GM23338 (cell line): ENCODE data around the gene TEX14. TPM values are rescaled to one million over a fixed set of nuclear protein-coding genes. Genes with fewer than 3 reads are reported as not detected.

Source experiments
- ATAC-seq: fragments of 200-7000 bp; cut with Tn5 transposase; 3 replicates; pipeline ENCODE4 v1.9.1; 2020
- DNase-seq: peaks from one replicate; pipeline ENCODE4 v3.0.0-alpha.2; 2015; ENCODE audit warnings: low spot score
- H2AFZ ChIP-seq: fragments of 200-600 bp; sonication (generic); 2 replicates; pipeline ENCODE4 v1.8.0; 2016; ENCODE audit warnings: antibody characterized with exemption, mild to moderate bottlenecking, moderate library complexity
- H3F3A ChIP-seq: fragments of 200-600 bp; sonication (generic); replicated peaks from 2 replicates; pipeline ENCODE4 v1.8.0; 2017; ENCODE audit warnings: antibody characterized with exemption, mixed run types, low read depth
- H3K27ac ChIP-seq: fragments of 200-600 bp; sonication (generic); 2 replicates; pipeline ENCODE4 v1.6.1; 2016; ENCODE audit warnings: low read depth
- H3K27me3 ChIP-seq: fragments of 200-600 bp; sonication (generic); 2 replicates; pipeline ENCODE4 v1.8.0; 2016; ENCODE audit warnings: mild to moderate bottlenecking, mixed run types, moderate library complexity; ENCODE audit not compliant: insufficient read depth
- H3K36me3 ChIP-seq: fragments of 200-600 bp; sonication (generic); 2 replicates; pipeline ENCODE4 v1.8.0; 2016; ENCODE audit warnings: mild to moderate bottlenecking; ENCODE audit not compliant: insufficient read depth
- H3K4me1 ChIP-seq: fragments of 200-600 bp; sonication (generic); 2 replicates; pipeline ENCODE4 v1.8.0; 2016; ENCODE audit warnings: mild to moderate bottlenecking, moderate library complexity; ENCODE audit not compliant: insufficient read depth
- H3K4me2 ChIP-seq: fragments of 200-600 bp; sonication (generic); 2 replicates; pipeline ENCODE4 v1.7.1; 2017; ENCODE audit warnings: mixed run types
- H3K4me3 ChIP-seq: fragments of 200-600 bp; sonication (generic); 2 replicates; pipeline ENCODE4 v1.6.1; 2016; ENCODE audit warnings: mixed run types
- H3K79me2 ChIP-seq: fragments of 200-600 bp; sonication (generic); replicated peaks from 2 replicates; pipeline ENCODE4 v1.8.0; 2017; ENCODE audit warnings: mild to moderate bottlenecking; ENCODE audit not compliant: insufficient read depth
- H3K9me2 ChIP-seq: fragments of 200-600 bp; sonication (generic); 2 replicates; pipeline ENCODE4 v1.8.0; 2017; ENCODE audit not compliant: insufficient read depth
- H4K20me1 ChIP-seq: fragments of 200-600 bp; sonication (generic); replicated peaks from 2 replicates; pipeline ENCODE4 v1.8.0; 2017; ENCODE audit warnings: mild to moderate bottlenecking; ENCODE audit not compliant: insufficient read depth
- H3K27ac Mint-ChIP-seq: 2 replicates; pipeline ENCODE4 v1.8.0; 2020; ENCODE audit warnings: inconsistent platforms, mild to moderate bottlenecking, moderate library complexity, mixed read lengths
- H3K27me3 Mint-ChIP-seq: 3 replicates; pipeline ENCODE4 v1.8.0; 2022; ENCODE audit warnings: low read depth, mild to moderate bottlenecking, moderate library complexity, mixed read lengths, inconsistent platforms; ENCODE audit not compliant: insufficient read depth, poor library complexity
- H3K36me3 Mint-ChIP-seq: 3 replicates; pipeline ENCODE4 v1.8.0; 2021; ENCODE audit warnings: low read depth, mild to moderate bottlenecking, inconsistent platforms, moderate library complexity, mixed read lengths
- H3K4me1 Mint-ChIP-seq: 3 replicates; pipeline ENCODE4 v1.8.0; 2020; ENCODE audit warnings: mild to moderate bottlenecking, inconsistent platforms, mixed read lengths
- H3K4me3 Mint-ChIP-seq: 3 replicates; pipeline ENCODE4 v1.8.0; 2021; ENCODE audit warnings: moderate library complexity, mild to moderate bottlenecking, inconsistent platforms, mixed read lengths
- H3K9me3 Mint-ChIP-seq: 3 replicates; pipeline ENCODE4 v1.8.0; 2020; ENCODE audit warnings: moderate library complexity, mild to moderate bottlenecking, inconsistent platforms, mixed read lengths
- CREB1 ChIP-seq: fragments of 250-450 bp; sonication (Bioruptor Pico); IDR thresholded peaks from 2 replicates; pipeline ENCODE4 v1.5.0; 2020; ENCODE audit warnings: low read depth, mild to moderate bottlenecking, moderate library complexity
- CTCF ChIP-seq, 2 experiments: fragments of 200-600 bp in 1 of 2; sonication (generic) in 1 of 2; conservative IDR thresholded peaks; 2 replicates each; pipeline versions ENCODE4 v1.5.1 to v1.6.1; 2016 to 2017; ENCODE audit warnings: antibody characterized with exemption in 2 of 2, low read depth in 2 of 2, mild to moderate bottlenecking in 2 of 2, moderate library complexity in 1 of 2
- ETS1 ChIP-seq: IDR thresholded peaks from 2 replicates; pipeline ENCODE4 v1.6.1; 2016; ENCODE audit warnings: antibody characterized with exemption
- EZH2 ChIP-seq: fragments of 200-600 bp; sonication (generic); IDR thresholded peaks from one replicate; pipeline ENCODE4 v1.8.0; 2017; ENCODE audit warnings: antibody characterized with exemption, mild to moderate bottlenecking, low read depth; ENCODE audit not compliant: unreplicated experiment
- EZH2phosphoT487 ChIP-seq: fragments of 200-600 bp; sonication (generic); IDR thresholded peaks from one replicate; pipeline ENCODE4 v1.8.1; 2018; ENCODE audit warnings: antibody characterized with exemption; ENCODE audit not compliant: unreplicated experiment
- JUNB ChIP-seq: IDR thresholded peaks from one replicate; pipeline ENCODE4 v1.6.1; 2016; ENCODE audit warnings: antibody characterized with exemption; ENCODE audit not compliant: unreplicated experiment
- NANOG ChIP-seq: IDR thresholded peaks from 2 replicates; pipeline ENCODE4 v1.6.1; 2016; ENCODE audit warnings: antibody characterized with exemption, borderline replicate concordance
- POLR2AphosphoS5 ChIP-seq: IDR thresholded peaks from 2 replicates; pipeline ENCODE4 v1.6.1; 2016; ENCODE audit warnings: antibody characterized with exemption, low read depth
- REST ChIP-seq: IDR thresholded peaks from one replicate; pipeline ENCODE4 v1.6.1; 2018; ENCODE audit warnings: antibody characterized with exemption; ENCODE audit not compliant: unreplicated experiment
- STAT1 ChIP-seq: IDR thresholded peaks from one replicate; pipeline ENCODE4 v1.6.1; 2016; ENCODE audit warnings: antibody characterized with exemption; ENCODE audit not compliant: unreplicated experiment
- ZNF114 ChIP-seq: fragments of 250-450 bp; sonication (Bioruptor Pico); IDR thresholded peaks from 2 replicates; pipeline ENCODE4 v1.5.0; 2020; ENCODE audit warnings: mild to moderate bottlenecking, moderate library complexity
- ZNF331 ChIP-seq: fragments of 250-450 bp; sonication (Bioruptor Pico); IDR thresholded peaks from 2 replicates; pipeline ENCODE4 v1.5.0; 2020; ENCODE audit warnings: low read depth, mild to moderate bottlenecking, moderate library complexity
- ZNF462 ChIP-seq: fragments of 250-450 bp; sonication (Bioruptor Pico); IDR thresholded peaks from 2 replicates; pipeline ENCODE4 v1.5.0; 2020; ENCODE audit warnings: mild to moderate bottlenecking, moderate library complexity
- polyA plus RNA-seq: library from polyadenylated mRNA; unstranded; fragments of >200 nt; fragmentation: Nextera tagmentation; extraction: Ambion mirVana; gene quantifications from 2 replicates; pipeline ENCODE4 v1.2.1, GENCODE V29; 2016
- total RNA-seq: library from RNA; depleted of rRNA; stranded (reverse); fragments of >200 nt; shearing (Covaris generic); gene quantifications from 2 replicates; pipeline ENCODE4 v1.2.3, GENCODE V29; 2014

Gene TEX14
- total and polyA plus RNA-seq, 2 experiments from 2014 or later, result 0.80 to 2.6 TPM

GRCh38 chr17:58639681-58640080 lies 52.2 kb downstream of the TEX14 start:
- no peaks in the 10 kb centered on the region for H4K20me1 ChIP-seq
- H3K4me3 ChIP-seq, result no peak overlapping the region
- Mint-ChIP-seq H3K4me1 (0 out of 3 replicates have a peak, but pooled peaks cover 3% of the 10 kb centered on the region), H3K27ac (no peak overlapping the region), H3K36me3 (no peaks in the 10 kb centered on the region), H3K27me3 (peaks cover 3% of the 10 kb centered on the region), H3K9me3 (no peaks in the 10 kb centered on the region), H3K4me3 (no peak overlapping the region)
- no peaks in the 10 kb centered on the region; the same call in 1 of the 2 replicates for H3K4me1 ChIP-seq
- H3K4me2 ChIP-seq, result no peak overlapping the region
- no peak for ATAC-seq
- no peak for TF ChIP-seq ZNF331 (CRISPR knock-in tag)
- no peak for TF ChIP-seq POLR2AphosphoS5
- TF ChIP-seq STAT1, result no peak
- no peak for TF ChIP-seq ZNF114 (CRISPR knock-in tag)
- TF ChIP-seq CTCF (conservative IDR thresholded peaks at IDR 0.05; ENCODE audit: low read depth in 2 of 2), result no peak
- TF ChIP-seq EZH2, result no peak
- TF ChIP-seq ZNF462, result no peak
- no peak for TF ChIP-seq REST
- no peak for TF ChIP-seq NANOG
- TF ChIP-seq CREB1 (CRISPR knock-in tag), result no peak
- no peak for TF ChIP-seq EZH2phosphoT487
- TF ChIP-seq ETS1, result no peak
- no peak for TF ChIP-seq JUNB
- no peaks in the 10 kb centered on the region for H3K36me3 ChIP-seq
- H3K9me2 ChIP-seq, result no peaks in the 10 kb centered on the region
- H3K27me3 ChIP-seq, result no peaks in the 10 kb centered on the region
- no peak for DNase-seq
- H3F3A ChIP-seq, result no peaks in the 10 kb centered on the region
- H3K27ac ChIP-seq, result no peak overlapping the region
- no peaks in the 10 kb centered on the region for H3K79me2 ChIP-seq
- H2AFZ ChIP-seq, result no peak overlapping the region
